HG03066 (cell line): ENCODE measurements around the gene FANCI.

ENCODE experiments used
- ATAC-seq: cut with Tn5 transposase; IDR thresholded peaks from one replicate; pipeline ENCODE4 v1.9.1; 2021; ENCODE audit warnings: low read depth; ENCODE audit not compliant: unreplicated experiment

FANCI gene

GRCh38 chr15:89303986-89304385, 60.2 kb downstream of the FANCI start:
- no peak for ATAC-seq

- no peak for ATAC-seq
These were observed 61.6 kb downstream of the FANCI start for GRCh38 chr15:89305395-89305794.

- no peak for ATAC-seq
These were observed 63.3 kb downstream of the FANCI start for GRCh38 chr15:89307046-89307587.

GRCh38 chr15:89307791-89308190, 64.0 kb downstream of the FANCI start:
- no peak for ATAC-seq

- no peak for ATAC-seq
These were observed 64.5 kb downstream of the FANCI start for GRCh38 chr15:89308236-89308635.

- no peak for ATAC-seq
These were observed 66.2 kb downstream of the FANCI start for GRCh38 chr15:89309993-89310392.

GRCh38 chr15:89315375-89315929, 71.7 kb downstream of the FANCI start:
- ATAC-seq, result no peak

GRCh38 chr15:89316504-89316903, 72.7 kb downstream of the FANCI start:
- ATAC-seq, result no peak

GRCh38 chr15:89317186-89317720, 73.5 kb downstream of the FANCI start:
- no peak for ATAC-seq

GRCh38 chr15:89319678-89320077, 75.9 kb downstream of the FANCI start:
- no peak for ATAC-seq

GRCh38 chr15:89320200-89320599, 76.4 kb downstream of the FANCI start:
- no peak for ATAC-seq

- no peak for ATAC-seq
These were observed 78.0 kb downstream of the FANCI start for GRCh38 chr15:89321521-89322410.

GRCh38 chr15:89322822-89323221, 79.0 kb downstream of the FANCI start:
- no peak for ATAC-seq

GRCh38 chr15:89323825-89324224, 80.0 kb downstream of the FANCI start:
- ATAC-seq, result no peak

- ATAC-seq, result no peak
These were observed 81.4 kb downstream of the FANCI start for GRCh38 chr15:89325039-89325803.

- ATAC-seq, result no peak
These were observed 82.5 kb downstream of the FANCI start for GRCh38 chr15:89326316-89326715.

GRCh38 chr15:89327113-89327512, 83.3 kb downstream of the FANCI start:
- ATAC-seq, result no peak

- no peak for ATAC-seq
These were observed 84.8 kb downstream of the FANCI start for GRCh38 chr15:89328398-89329254.

GRCh38 chr15:89329329-89330084, 85.7 kb downstream of the FANCI start:
- ATAC-seq, result no peak
